GM20431 (cell line): Measurements from ENCODE around the gene ROM1.
"Not testable (repeated sequence)": the region's sequence is repeated elsewhere in the genome, so short reads cannot be mapped to it uniquely, and the experiment has no call there.

Experiments
- in situ Hi-C: fragments of 300-500 bp; cut with MseI, MboI; formaldehyde crosslinking; loops from one replicate; pipeline ENCODE4 v1.15.0; 2020; ENCODE audit warnings: low sequenced_read_pairs; ENCODE audit not compliant: unreplicated experiment

The ROM1 gene

DNA sequence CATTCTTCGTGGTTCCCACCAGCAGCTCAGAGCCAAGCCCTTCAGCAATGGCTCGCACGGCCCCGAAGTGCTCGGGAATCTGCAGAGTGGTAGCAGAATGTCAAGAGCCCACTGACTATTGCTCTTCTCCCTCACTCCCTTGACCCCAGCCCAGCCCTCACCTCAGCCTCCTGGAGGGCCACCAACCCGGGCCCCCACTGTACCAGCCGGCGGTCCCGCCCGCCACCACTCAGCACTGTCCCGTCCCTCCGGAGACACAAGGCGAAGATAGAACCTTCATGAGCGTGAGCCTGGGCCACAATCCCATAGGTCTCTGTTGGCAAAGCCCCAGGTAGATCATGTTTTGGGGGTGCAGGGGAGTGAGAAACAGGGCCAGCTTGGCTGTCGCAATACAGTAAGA lies 7.2 kb upstream of the ROM1 start:
- in situ Hi-C loops = no loop called here

DNA sequence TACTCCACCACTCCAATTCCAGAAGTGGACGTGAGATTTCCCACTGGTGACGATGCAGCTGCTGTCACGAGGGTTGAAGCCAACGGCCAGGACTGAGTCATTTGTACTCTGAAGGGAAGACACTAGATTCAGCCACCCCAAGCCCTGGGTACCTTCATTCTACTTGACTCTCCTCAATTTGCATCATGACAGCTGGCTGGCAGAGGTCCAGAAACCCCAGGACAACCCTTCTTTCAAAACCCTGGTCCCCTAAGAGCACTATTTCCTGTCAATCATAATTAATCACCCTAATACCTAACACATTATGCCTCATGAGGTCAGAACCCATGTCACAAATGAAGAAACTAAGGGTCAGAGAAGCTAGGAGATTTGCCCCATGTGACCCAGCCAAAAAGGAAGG lies 5.3 kb upstream of the ROM1 start:
- in situ Hi-C loops = no loop called here

DNA sequence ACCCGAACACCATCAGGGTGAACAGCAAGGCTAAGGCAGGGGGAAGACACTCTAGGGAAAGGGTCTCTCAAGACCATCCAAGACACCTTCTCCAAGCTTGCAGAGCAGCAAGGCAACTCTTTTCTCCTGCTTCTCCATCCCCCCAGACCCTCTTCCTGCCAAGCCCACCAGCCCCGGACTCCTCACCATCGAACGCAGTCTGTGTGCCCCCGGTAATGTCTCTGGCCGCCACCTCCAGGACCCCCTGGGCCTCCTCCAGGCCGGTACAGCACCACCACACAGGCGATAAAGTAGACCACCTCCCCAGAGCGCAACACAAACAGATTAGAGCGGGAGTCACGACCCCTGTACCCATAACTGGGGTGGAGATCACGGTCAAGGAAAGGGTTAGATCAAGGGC lies 4.3 kb upstream of the ROM1 start:
- in situ Hi-C loops = no loop called here

DNA sequence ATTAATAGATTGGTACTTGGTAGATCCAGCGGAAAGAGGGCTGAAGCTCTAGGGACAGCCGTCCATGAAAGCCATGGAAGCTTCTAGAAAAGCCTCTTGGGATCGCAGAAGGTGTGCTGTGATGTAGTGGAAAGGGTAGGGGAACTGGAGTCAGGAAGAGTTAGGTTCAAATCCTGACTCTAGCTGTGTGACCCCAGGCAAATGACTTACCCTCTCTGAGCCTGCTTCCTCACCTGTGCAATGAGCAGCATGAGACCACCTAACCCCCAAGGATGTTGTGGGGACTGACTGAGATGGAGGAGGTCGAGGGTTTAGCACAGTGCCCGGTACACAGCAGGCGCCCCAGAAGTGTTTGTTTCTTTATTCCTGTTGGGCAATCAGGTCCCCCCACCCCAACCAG lies 2.7 kb upstream of the ROM1 start:
- in situ Hi-C loops = no loop called here

DNA sequence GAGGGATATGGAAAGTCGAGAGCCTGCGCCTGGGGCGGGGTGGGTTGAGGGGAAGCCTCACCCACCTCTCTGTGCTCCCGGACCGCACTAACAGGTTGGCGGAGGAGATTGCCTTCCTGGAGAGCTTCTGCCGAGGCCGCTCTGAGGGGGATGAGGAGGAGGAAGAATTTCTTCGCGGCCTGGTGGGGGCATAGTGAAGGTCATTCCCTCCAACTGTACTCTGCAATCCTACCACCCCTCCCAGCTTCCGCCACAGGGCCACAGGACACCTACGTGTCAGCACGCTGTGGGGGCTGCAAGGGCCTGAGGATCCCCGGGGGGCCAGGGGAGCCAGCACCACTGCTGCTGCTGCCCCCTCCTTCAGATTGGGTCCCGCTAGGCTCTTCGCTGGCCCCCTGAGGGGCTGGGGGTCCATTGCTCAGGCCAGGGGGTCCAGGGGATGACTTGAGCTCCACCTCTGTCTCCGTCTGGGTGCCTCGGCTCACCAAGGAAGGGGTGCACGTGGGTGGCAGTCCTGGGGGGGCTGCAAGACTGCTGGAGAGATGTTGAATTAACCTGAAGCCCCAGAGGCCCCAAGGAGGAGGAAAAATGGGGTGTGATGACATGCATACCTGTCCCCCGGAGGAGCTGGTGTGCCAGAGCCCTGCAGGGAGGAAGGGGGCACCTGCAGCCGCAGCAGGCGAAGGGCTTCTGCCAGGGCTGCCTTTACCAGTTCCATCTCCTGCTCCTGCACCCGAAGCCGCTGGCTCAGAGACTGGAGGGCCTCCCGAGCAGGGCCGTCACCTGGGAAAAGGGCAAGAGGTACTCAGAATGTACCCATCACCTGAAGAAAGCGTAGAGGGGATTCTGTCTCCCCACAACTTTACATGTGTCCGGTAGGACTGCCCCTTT lies 2.0 kb upstream of the ROM1 start:
- in situ Hi-C loops = no loop called here

DNA sequence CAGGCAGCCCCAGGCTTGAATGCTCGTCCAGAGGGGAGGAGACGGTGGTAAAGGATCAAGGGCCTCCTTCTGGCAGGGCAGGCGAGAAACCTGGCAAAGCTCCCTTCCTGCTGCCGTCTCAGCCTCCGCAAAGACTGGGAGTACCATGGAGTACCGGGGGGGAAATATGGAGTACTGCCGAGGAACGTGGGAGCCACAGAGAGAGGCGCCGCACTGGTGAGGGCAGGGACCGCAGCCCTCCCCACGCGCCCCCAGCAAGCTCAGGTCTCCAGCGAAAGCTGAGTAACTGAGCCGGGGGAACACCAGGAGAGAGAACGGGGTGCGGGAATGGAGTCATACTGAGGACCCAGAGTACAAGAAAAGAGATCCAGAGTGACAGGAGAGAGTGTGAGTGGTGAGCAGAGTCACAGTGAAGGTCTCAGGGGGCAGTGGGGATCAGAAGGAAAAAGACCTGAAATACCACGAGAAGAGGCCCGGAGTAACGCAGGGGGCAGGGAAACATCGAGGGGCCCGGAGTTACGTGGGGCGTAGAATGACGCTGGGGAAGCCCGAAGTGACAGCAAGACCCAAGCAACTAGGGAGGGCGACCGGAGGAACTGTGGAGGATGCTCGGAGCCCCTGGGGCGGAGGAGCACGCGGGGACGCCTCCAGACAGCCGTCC lies 1.2 kb upstream of the ROM1 start:
- in situ Hi-C loops = no loop called here

DNA sequence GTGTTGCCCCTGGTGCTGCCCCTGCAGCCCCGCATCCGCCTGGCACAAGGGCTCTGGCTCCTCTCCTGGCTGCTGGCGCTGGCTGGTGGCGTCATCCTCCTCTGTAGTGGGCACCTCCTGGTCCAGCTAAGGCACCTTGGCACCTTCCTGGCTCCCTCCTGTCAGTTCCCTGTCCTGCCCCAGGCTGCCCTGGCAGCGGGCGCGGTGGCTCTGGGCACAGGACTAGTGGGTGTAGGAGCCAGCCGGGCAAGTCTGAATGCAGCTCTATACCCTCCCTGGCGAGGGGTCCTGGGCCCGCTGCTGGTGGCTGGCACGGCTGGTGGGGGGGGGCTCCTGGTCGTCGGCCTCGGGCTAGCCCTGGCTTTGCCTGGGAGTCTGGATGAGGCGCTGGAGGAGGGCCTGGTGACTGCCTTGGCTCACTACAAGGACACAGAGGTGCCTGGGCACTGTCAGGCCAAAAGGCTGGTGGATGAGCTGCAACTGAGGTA lies 278 bp downstream of the ROM1 start:
- in situ Hi-C loops = no loop called here

DNA sequence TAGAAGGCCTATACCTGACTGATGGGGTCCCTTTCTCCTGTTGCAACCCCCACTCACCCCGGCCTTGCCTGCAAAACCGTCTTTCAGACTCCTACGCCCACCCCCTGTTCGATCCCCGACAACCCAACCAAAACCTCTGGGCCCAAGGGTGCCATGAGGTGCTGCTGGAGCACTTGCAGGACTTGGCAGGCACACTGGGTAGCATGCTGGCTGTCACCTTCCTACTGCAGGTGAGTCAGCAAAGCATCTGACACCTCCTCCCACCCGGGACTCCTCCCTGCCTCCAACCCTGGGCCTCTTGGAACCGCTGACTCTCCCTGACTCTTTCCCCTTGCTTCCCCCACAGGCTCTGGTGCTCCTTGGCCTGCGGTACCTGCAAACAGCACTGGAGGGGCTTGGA lies 1.2 kb downstream of the ROM1 start:
- in situ Hi-C loops = no loop called here

DNA sequence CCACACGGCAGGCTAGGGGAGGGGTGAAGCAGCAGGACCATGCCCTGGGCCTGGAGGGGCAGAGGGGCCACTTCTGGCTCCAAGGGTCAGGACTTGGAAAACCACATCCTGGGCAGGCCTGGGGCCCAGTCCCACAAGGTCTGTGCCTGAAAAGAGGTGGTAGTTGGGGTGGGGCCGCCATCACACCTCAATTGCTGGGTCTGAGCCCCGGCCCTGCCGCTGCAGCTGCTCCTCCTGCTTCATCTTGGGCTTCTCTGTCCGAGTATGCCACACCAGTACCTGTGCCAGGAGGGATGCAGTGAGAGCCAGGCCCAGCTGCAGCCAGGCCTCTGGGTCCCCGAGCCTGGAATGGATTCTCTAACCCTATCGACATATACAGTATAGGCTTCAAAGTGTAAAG lies 2.5 kb downstream of the ROM1 start:
- in situ Hi-C loops = no loop called here

DNA sequence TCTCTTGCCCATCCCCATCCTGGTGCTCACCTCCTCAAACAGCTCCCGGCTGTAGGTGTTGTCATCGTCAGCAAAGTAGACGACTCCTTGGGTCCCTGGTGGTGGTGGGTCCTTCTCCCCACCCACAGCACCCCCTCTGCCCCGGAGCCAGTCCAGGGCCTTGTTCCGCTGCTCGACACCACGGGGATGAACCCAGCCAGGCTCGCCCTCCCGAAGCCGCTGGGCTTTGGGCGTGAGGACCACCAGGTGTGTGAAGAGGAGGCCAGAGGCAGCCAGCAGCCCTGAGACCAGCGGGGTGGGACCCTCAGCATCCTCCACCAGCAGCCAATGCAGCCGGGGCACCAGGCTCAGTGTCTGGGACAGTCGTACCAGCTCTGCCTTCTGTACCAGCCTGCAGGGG lies 3.9 kb downstream of the ROM1 start:
- in situ Hi-C loops = not testable (repeated sequence)

DNA sequence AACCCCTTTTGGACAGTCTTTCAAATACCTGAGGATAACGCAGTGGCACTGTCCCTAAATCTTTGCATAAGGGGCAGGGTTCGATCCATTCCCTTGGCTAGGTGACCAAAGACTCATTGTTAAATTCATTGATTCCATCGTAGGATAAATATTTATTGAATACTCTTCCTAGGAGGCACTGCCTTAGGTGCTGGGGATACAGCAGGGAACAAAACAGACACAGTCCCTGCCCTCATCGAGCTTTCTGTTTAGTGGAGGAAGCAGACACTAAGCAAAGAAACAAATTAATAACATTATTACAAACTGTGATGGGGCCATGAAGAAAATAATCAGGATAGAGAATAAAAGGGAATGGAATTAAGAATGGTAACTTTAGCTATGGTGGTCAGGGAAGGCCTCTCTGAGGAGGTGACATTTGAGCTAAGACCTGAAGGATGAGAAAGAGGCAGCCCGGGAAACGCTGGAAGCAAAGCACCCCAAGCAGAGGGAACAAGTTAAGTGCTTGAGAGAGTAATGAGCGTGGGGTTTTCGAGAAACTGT lies 8.0 kb downstream of the ROM1 start:
- in situ Hi-C loops = no loop called here

DNA sequence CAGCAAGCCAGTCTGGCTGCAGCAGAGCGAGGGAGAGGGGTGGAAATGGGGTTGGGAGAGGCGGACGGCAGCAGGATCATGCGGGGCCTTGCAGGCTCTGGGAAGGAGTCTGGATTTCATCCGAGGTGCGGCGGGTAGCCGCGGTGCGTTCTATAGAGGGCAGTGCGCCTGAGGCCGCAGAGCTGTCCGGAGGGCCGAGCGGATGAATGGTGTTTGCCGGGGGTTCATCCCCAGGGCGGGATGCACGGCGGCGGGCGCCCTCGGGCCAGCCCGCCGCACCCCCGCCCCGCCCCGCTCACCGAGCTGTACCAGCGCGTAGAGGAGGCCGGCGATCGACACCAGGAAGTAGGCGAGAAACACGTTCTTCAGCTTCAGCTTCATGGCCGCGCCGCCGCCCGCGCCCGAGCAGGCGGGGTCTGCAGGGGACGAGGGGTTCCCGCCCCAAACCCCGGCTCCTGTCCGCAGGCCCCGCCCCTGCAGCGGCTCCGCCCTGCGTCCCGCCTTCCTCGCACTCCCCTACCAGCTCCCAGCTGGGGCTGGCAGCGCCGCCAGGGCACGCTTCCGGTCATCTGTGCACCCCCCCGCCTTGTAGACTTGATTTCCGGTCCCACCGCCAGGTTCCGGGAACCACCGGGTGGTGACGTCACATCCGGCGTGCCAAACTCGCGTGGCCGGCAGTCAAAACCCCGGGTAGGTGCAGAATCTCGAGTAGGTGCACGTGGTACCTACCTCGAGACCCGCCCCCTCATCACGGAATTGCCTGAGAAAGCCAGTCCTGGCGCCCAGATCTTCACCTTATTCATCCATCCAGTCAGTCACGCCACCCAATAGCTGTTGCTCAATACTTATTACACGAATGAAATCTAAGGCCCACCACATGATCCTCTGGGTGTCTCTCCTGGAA lies 8.8 kb downstream of the ROM1 start, which contains the start of gene B3GAT3:
B3GAT3 (minus strand) TSS at position 420 of the 904 bp plus-strand sequence; CDS start at position 381, 39 bp downstream.
- in situ Hi-C loops = no loop called here

DNA sequence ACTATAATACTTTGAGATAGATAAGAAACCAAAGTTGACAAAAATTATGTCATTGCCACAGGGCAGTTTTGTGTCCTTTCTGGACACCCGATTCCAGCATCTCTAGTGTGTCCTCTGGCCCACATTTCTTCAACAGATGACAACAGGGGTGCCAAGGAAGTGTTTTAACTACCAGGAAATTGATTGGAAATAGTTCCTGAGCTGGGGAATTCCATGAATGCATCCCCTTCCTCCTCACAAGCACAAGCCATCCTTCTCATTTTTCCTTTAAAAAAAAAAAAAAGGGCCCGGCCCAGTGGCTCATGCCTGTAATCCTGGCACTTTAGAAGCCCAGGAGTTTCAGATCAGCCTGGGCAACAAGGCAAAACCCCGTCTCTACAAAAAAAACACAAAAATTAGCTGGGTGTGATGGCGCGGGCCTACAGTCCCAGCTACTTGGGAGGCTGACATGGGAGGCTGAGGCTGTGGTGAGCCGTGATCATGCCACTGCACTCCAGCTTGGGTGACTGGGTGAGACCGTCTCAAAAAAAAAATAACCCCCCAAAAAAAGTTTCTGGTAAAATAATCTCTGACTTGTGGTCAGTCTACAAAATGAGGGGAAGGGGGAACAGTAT lies 9.5 kb downstream of the ROM1 start:
- in situ Hi-C loops = no loop called here

DNA sequence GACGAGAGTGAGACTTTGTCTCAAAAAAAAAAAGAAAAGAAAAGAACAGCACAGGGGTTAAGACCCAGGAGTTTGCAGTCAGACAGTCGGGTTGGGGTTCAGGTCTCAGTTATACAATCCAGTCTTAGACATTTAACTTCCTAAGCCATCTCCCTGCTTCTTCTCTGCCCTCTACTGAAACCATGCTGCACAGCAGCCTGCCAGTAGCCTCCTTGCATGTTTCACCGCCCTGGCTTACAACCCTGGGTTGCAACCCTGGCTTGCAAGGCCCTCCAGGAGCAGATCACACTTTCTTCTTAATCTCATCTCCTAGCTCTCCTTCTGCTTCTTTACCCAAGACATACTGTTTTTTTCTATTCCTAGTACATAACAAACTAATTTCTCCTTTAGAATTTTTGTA lies 14.7 kb downstream of the ROM1 start:
- in situ Hi-C loops = no loop called here

DNA sequence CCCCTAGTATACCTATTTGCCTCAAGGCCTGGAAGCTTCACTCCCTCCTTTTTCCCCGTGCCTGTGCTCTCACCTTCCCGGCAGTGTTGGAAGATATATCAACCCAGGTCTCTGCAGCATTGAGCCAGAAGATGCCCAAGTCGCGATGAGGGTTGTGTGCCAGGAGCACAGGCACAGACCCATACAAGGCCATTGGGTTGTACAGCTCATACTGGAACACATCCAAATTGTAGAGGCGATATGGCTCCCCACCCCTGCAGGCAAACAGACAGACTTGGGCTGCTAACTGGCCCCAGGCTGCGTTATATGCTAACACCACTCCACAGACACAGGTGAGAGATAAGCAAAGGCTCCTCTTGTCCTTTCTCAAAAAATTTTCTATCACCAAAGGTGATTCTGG lies 19.4 kb downstream of the ROM1 start:
- in situ Hi-C loops = no loop called here

DNA sequence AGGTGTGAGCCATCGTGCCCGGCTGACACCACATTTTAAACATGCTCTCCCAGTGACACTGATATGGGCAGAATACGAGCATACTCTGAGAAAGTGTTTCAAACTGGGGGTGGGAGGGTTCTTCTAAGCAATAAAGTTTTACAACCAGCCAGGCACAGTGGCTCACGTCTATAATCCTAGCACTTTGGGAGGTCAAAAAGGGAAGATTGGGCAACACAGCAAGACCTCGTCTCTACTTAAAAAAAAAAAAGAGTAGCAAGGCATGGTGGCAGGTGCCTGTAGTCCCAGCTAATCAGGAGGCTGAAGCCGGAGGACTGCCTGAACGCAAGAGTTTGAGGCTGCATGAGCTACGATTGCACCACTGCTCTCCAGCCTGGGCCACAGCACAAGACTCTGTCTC lies 31.2 kb downstream of the ROM1 start:
- in situ Hi-C loops = no loop called here

DNA sequence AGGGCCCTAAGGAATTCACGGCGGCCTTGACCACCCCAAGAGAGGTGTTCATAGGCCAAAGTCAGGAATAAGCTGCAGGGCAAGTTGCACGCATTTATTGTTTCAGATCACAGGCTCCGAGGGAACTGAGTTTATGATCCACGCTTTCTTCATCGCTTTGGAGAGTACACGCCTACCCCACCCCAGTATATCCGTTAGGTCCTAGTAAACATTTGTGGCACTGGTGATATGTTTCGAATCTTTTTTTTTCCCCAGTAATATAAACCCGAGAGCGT lies 32.6 kb downstream of the ROM1 start:
- in situ Hi-C loops = no loop called here

DNA sequence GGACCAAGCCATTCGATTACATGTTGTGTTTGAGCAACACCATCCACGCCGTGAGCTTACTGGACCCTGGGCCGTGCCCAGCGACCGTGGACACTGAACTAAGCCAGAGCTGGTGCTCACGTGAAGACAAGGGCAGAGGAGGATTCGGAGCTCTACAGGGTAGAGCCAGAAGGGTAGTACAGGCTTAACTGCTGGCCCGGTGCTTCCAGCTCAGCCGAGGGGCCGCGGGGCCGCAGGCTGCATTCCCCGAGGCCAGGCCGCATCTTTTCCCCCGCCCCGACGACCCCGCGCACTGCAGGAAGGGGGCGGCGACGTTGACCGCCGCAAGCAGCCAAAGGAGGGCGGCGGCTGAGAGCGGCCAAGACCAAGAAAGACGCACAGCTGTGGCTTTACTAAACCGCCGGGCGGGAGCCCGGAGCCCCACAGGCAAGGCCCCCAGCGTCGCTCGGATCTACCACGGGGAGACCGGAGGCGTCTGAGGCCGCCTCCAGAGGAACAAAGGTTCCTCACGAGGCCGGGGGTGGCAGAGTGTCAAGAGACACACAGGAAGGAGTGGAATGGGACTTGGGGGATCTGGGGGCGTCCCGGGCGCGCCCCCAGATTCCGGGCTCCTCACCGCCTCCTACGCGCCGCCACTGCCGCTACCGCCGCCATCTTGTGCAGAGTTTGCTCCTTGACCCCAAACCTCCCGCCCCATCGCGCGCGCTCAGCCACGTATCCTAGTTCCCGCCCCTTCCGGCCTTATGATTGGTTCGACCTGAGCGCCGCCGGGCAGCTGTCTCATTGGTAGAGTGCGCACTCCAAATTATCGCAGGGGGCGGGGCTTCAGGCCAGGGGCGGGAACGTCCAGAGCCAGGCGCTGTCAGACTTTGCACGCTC lies 33.1 kb downstream of the ROM1 start, which contains the start of gene GANAB:
GANAB (minus strand) TSS at position 668 of the 879 bp plus-strand sequence; CDS start at position 654, 14 bp downstream.
- in situ Hi-C loops = no loop called here
